Measurements from ENCODE around the gene CALM3.

DNA sequence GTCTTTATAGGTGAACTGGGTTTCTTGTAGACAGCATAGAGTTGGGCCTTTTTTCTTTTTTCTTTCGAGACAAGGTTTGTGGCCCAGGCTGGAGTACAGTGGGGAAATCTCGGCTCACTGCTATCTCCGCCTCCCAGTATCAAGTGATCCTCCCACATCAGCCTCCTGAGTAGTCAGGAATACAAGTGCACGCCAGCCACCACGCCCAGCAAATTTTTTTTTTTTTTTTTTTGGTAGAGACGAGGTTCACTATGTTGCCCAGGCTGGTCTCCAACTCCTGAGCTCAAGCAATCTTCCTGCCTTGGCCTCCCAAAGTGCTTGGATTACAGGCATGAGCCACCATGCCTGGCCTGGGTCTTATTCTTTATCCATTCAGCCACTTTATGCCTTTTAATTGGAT is 5.1 kb upstream of the CALM3 start:
- TF ChIP-seq, protein P1, sequence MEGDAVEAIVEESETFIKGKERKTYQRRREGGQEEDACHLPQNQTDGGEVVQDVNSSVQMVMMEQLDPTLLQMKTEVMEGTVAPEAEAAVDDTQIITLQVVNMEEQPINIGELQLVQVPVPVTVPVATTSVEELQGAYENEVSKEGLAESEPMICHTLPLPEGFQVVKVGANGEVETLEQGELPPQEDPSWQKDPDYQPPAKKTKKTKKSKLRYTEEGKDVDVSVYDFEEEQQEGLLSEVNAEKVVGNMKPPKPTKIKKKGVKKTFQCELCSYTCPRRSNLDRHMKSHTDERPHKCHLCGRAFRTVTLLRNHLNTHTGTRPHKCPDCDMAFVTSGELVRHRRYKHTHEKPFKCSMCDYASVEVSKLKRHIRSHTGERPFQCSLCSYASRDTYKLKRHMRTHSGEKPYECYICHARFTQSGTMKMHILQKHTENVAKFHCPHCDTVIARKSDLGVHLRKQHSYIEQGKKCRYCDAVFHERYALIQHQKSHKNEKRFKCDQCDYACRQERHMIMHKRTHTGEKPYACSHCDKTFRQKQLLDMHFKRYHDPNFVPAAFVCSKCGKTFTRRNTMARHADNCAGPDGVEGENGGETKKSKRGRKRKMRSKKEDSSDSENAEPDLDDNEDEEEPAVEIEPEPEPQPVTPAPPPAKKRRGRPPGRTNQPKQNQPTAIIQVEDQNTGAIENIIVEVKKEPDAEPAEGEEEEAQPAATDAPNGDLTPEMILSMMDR (IDR thresholded peaks at IDR 0.05): no peak
- TF ChIP-seq POLR2A (IDR thresholded peaks at IDR 0.05): no peak

Data from thyroid gland (tissue), 4 donors.